GM19468 (cell line): ENCODE results near the gene TMEM61.

Experiments
- ATAC-seq: cut with Tn5 transposase; IDR thresholded peaks from one replicate; pipeline ENCODE4 v1.9.1; 2021; ENCODE audit warnings: mild to moderate bottlenecking, moderate library complexity, moderate number of reproducible peaks; ENCODE audit not compliant: unreplicated experiment; ENCODE audit errors: extremely low read depth

Gene TMEM61

GRCh38 chr1:55034476-55035133, 54.2 kb downstream of the TMEM61 start:
- ATAC-seq, result no peak

- ATAC-seq, result no peak
Measured at GRCh38 chr1:55035904-55036303, 55.5 kb downstream of the TMEM61 start.

- ATAC-seq, result no peak
Measured at GRCh38 chr1:55037733-55038551, 57.5 kb downstream of the TMEM61 start.

- no peak for ATAC-seq
Measured at GRCh38 chr1:55038552-55038838, 58.1 kb downstream of the TMEM61 start.

- no peak for ATAC-seq
Measured at GRCh38 chr1:55038974-55039341, 58.5 kb downstream of the TMEM61 start.

GRCh38 chr1:55039342-55040082, 59.1 kb downstream of the TMEM61 start, which contains the start of gene PCSK9:
TSS of gene PCSK9 (plus strand) at chr1:55039548. CDS start at chr1:55039838, 290 bp downstream.
- no peak for ATAC-seq

- ATAC-seq, result no peak
Measured at GRCh38 chr1:55040083-55040932, 59.9 kb downstream of the TMEM61 start.

- no peak for ATAC-seq
Measured at GRCh38 chr1:55040933-55041494, 60.6 kb downstream of the TMEM61 start.

GRCh38 chr1:55041613-55042012, 61.2 kb downstream of the TMEM61 start:
- ATAC-seq, result no peak
